GM21390 (cell line): ENCODE results near the gene PDE4D.

Source experiments
- ATAC-seq: cut with Tn5 transposase; IDR thresholded peaks from one replicate; pipeline ENCODE4 v1.9.1; 2021; ENCODE audit not compliant: unreplicated experiment

Gene PDE4D

DNA sequence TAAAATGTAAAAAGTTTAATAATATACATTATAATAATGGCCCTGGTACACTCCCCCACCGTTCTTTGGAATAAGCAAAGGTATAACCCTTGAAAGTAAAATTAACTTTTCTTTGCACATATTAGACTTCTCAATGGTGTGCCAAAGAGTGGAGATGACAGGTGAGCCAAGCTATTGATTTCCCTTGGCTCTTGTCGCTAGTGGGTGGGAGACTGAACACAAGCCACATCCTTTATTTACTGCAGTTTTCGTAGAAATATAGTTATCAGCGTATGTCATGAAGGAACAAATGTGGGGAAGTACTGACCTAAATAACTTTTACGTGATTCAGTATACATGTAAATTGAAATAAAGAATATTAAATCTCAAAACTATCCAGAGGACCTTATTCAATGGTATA is 761.4 kb downstream of the PDE4D start:
- no peak for ATAC-seq

- ATAC-seq: no peak
Measured at GRCh38 chr5:59130431-59130830, 763.1 kb downstream of the PDE4D start.

DNA sequence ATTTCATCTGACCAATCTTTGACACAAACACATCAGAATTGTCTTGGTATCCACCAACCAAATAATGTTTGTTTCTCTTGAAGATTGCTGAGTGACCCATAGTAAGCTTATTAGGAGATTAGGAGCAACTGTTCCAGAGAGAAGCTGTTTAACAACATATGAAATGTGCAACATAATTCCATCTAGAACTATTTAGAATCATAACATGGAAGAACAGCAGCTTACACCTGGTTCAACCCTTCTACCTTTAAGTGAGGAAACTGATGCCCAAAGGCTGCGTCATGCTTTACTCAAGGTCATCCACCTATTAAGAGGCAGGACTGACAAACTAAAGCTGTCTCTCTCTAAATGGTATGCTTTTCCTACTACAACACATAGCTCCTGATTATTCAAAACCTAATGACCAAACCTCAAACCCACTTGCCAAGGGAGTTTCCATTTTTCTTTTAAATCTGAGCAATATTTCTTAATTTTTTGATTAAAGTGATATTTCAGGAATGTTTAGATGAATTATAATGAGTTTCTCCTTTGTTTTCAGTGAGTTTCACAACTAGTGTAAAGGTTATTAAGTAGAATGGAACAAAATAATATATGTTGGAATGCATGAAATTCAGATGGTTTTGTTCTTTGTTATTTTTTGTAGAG is 764.8 kb downstream of the PDE4D start:
- ATAC-seq: no peak

DNA sequence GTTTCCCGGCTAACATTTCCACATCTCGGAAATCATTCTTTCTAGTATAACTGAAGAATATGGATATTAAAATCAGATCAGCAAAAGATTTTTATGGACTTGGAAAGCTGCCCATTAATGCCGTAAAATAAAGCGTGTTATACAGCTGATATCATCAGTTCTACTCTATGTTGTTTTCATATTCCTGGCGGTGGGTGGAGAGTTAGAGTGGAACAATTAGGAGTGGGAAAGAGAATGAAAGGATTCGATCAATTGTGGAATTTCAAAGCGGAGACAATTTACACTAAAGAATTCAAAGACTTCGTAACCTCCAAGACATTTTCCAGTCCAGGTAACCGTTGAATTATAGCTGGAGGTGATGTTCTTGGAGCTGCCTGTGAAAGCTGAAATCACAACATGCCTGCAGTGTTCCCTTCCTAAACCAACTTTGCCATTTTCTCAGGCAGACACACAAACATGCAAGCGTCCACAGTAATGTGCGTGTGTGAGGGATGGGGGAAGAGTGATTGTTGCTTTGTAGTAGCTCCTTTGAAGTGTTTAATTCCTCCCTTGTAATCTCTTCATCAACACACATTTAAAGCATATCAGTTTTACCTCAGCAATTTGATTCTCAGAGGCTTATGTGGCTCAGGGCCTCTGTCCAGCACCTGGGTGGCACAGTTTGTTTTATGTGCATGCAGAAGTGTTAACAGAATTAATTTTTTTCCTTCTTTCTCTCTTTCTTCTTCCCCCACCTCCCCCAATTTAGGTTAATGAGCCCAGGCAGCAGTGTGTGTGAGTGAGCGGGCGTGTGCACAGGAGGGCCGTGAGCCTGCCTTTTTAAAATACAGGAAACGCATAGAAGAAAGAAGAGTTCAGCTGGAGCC is 766.6 kb downstream of the PDE4D start:
- no peak for ATAC-seq

GRCh38 chr5:59126016-59126707 is 767.4 kb downstream of the PDE4D start:
- ATAC-seq: no peak

DNA sequence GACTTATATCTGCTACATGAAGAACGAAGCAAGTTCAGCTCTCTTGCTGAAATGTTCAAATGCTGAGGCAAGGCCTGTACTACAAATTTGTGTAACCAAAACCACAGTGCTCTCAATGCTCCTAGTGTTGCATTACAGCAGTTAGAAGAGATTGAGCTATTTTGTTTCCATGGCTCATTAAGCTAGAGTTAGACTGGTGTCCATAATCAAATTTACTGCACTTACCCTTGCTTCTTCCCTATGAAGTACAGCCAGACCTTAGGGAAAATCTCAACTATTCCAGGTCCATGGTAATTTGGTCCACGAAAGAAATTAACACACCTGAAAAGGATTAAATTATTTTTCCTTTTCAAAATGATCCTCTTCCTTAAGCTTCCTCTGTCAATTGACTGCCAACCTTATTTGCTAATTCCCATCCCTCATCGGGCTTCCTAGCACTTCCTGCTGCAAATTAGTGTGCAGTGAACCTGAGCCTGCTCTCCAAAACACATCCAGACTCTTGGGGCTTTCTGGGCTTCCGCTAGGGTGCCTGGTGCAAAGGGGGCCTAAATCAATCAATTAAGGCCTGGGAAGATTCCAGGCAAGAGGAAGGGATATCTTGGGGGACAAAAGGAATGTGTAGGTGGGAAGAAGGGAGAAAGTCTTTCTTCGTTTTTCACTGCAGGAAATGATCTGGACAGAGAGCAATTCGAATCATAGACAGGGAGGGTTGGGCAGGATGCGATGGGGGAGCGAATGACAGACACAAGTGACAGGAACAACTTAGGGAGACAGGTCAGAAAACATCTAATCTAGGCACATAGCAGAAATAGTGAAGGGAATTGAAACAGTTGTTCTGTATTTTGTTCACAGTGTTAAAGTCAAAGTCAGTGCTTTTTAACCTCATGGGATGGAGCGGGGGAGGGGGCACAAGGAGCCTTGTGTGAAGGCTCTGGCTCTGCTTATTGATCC is 768.2 kb downstream of the PDE4D start:
- ATAC-seq: no peak

DNA sequence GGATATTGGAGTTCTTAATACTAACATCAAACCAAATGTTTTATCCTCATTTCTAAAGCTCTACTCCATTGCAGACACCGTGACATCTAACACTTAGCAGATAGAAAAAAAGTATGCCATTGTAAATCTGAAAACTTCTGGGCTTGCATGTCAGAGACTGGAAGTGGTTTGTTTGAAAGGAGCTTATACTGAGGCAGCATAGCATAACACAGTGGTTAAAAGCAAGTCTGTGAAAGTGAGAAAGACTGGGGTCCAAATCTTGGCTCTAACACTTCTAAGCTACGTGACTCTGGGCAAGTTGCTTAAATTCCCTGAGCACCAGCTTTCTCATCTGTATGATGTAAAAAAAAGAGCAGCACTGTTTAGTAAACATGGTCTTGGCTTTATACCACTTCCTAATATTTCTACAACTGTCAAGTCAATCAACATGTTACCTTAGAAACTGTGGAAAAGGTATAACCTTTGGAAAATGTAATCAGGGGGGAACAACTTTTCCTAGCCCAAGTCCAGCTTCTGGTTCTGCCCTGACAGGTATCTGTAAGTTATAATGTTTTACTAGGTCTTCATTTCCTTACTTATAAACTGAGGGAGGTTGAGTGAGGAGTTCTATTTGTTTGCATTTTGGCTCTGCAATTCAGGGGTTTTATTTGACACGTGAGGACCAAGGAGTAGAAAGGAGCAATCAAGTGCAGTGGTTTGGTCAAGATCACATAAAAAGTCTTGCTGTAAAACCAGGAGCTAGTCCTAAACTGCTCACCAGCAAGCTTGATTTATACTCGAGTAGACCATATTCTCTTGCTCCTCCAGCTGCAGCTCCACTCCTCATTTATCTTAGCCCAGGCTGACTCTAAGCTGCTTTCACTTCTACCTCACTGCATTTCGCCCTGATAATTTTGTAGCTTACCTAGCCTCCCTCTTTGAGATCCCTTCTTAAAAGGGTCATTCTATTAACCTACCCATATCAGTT is 769.6 kb downstream of the PDE4D start:
- peak; percentile 63 for ATAC-seq

DNA sequence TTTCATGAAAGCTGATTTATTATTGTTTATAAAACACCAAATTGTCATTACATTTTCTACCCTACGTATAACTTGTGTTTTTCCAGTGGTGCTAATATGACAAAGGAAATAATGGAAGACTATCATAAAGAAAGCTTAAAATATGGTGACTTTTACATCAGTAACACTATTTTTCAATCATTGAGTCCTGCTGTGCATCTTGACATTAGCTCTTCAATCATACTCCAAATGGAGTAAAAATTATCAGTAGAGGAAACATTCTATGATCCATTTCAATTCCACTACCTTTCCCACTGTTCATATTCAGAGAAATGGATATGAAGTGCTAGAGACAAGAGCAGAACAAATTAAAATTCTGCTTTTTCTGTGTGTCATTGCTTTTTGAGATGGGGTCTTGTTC is 774.0 kb downstream of the PDE4D start:
- ATAC-seq: no peak

GRCh38 chr5:59117320-59117719 is 776.2 kb downstream of the PDE4D start:
- ATAC-seq: no peak

GRCh38 chr5:59116231-59116865 is 777.2 kb downstream of the PDE4D start:
- no peak for ATAC-seq

DNA sequence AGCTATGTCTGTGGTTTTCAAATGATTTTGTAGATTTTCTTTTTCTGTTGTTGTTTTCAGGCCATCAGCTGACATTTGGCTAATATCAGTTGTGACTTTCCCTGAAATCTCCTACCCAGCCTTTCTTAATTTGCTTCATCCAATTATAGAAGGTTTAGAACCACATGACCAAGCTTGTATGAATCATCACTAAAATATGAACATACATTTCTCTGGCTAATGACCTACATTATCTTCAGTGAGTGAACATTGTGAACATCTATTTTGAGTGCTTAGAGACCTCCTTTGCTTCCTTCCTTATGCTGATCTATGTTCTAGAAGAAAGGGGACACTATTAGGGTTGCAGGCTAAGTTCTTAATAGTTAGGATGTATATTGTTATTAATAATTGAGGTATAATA is 778.2 kb downstream of the PDE4D start:
- ATAC-seq: no peak

- ATAC-seq: no peak
Measured at GRCh38 chr5:59109383-59109782, 784.1 kb downstream of the PDE4D start.

DNA sequence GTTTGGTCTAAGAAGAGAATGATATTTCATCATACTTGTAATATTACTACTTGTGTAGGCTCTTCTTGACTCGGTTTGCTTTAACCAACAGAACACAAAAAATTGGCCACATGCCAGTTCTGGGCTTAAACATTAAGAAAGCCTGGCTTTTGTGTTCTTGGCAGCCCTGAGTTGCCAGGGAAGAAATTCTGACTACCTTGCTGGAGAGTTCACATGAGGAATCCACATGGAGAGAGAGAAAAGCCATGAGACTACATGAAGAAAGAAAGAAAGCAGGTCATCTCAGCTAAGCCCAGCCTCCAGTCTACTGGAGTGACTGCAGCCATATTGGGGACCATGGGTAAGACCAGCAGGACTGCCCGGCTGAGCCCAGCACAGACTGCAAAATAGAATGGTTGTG is 785.8 kb downstream of the PDE4D start:
- no peak for ATAC-seq

- ATAC-seq: no peak
Measured at GRCh38 chr5:59104400-59105127, 789.0 kb downstream of the PDE4D start.

- ATAC-seq: no peak
Measured at GRCh38 chr5:59103303-59103702, 790.2 kb downstream of the PDE4D start.

- no peak for ATAC-seq
Measured at GRCh38 chr5:59102437-59102836, 791.1 kb downstream of the PDE4D start.

GRCh38 chr5:59100875-59101274 is 792.7 kb downstream of the PDE4D start:
- ATAC-seq: no peak

DNA sequence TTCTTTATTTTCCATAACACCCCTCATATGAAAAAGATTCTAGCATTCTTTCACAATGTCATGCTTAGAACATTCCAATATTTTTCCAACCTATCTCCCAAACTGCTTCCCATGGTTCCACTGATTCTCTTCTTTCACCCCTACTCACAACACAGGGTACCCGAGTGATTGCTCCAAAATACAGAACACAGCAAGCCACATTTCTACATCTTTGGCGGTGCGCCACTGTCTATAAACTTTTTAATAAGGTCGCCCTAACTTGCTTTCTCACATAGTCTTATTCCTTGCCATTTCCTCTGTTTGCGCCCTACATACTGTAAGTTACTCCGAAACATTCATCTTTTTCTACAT is 793.6 kb downstream of the PDE4D start:
- ATAC-seq: no peak
